HEK293 (cell line): ENCODE measurements around the gene VPS13C.

Experiments
- CTCF ChIA-PET: fragments of 350-600 bp; formaldehyde crosslinking; extraction: SDS; loops from one replicate; lab custom pipeline; 2021; ENCODE audit warnings: antibody characterized with exemption; lab: Yijun Ruan, JAX
- POLR2A ChIA-PET: fragments of 300-600 bp; formaldehyde crosslinking; extraction: SDS; loops from one replicate; lab custom pipeline; 2020; ENCODE audit warnings: antibody characterized with exemption, inconsistent platforms; lab: Yijun Ruan, JAX
- H3K27ac ChIP-seq: fragments of 200-500 bp; sonication (Bioruptor generic); 2 replicates; pipeline ENCODE4 v1.5.1; 2014; ENCODE audit warnings: low read depth, low read length, control low read depth, inconsistent platforms; ENCODE audit errors: extremely low read depth
- H3K36me3 ChIP-seq, 2 experiments: fragments of 200-500 bp in 1 of 2; sonication (Bioruptor generic) in 1 of 2; 1 replicate in 1 of 2; 2 replicates in 1 of 2; pipeline ENCODE4 v1.5.1; 2014 to 2017; ENCODE audit warnings: inconsistent platforms in 2 of 2, low read length in 2 of 2; ENCODE audit not compliant: control insufficient read depth in 2 of 2, insufficient read depth in 1 of 2
- H3K4me1 ChIP-seq: fragments of 200-500 bp; sonication (Bioruptor generic); 2 replicates; pipeline ENCODE4 v1.5.1; 2014; ENCODE audit warnings: mild to moderate bottlenecking, low read length, inconsistent platforms; ENCODE audit not compliant: control insufficient read depth, insufficient read depth
- H3K4me3 ChIP-seq: 2 replicates; pipeline ENCODE4 v1.5.1; 2011; ENCODE audit warnings: low read depth, mild to moderate bottlenecking, control low read depth, low read length, moderate library complexity
- H3K9me3 ChIP-seq: fragments of 200-500 bp; sonication (Bioruptor generic); 2 replicates; pipeline ENCODE4 v1.5.1; 2014; ENCODE audit warnings: low read depth, low read length, inconsistent platforms; ENCODE audit not compliant: control insufficient read depth, insufficient read depth
- GLI4 ChIP-seq: fragments of 450-650 bp; formaldehyde crosslinking; IDR thresholded peaks from 2 replicates; pipeline ENCODE4 v1.5.1; 2016; ENCODE audit warnings: missing biosample characterization, missing genetic modification characterization
- HOXC10 ChIP-seq: sonication (generic); formaldehyde crosslinking; IDR thresholded peaks from 2 replicates; pipeline ENCODE4 v1.8.1; 2023; ENCODE audit warnings: mild to moderate bottlenecking, missing genetic modification reagents
- KLF10 ChIP-seq: fragments of 450-650 bp; IDR thresholded peaks from 2 replicates; pipeline ENCODE4 v1.5.1; 2018; ENCODE audit warnings: missing biosample characterization, mild to moderate bottlenecking, missing genetic modification characterization
- MEIS1 ChIP-seq: sonication (generic); formaldehyde crosslinking; IDR thresholded peaks from 2 replicates; pipeline ENCODE4 v1.8.1; 2022; ENCODE audit warnings: missing genetic modification reagents, mild to moderate bottlenecking, borderline replicate concordance
- ZBTB17 ChIP-seq: fragments of 450-650 bp; formaldehyde crosslinking; IDR thresholded peaks from 2 replicates; pipeline ENCODE4 v1.5.1; 2016; ENCODE audit warnings: missing biosample characterization, missing genetic modification characterization
- ZFHX2 ChIP-seq: fragments of 450-650 bp; formaldehyde crosslinking; conservative IDR thresholded peaks from 2 replicates; pipeline ENCODE4 v1.5.1; 2016; ENCODE audit warnings: missing biosample characterization, missing genetic modification characterization
- ZFP37 ChIP-seq: fragments of 450-650 bp; formaldehyde crosslinking; IDR thresholded peaks from 2 replicates; pipeline ENCODE4 v1.5.1; 2016; ENCODE audit warnings: missing biosample characterization, missing genetic modification characterization
- ZNF133 ChIP-seq: fragments of 450-650 bp; formaldehyde crosslinking; IDR thresholded peaks from 2 replicates; pipeline ENCODE4 v1.5.1; 2016; ENCODE audit warnings: missing biosample characterization, missing genetic modification characterization
- ZNF23 ChIP-seq: fragments of 450-650 bp; formaldehyde crosslinking; IDR thresholded peaks from 2 replicates; pipeline ENCODE4 v1.5.1; 2016; ENCODE audit warnings: missing biosample characterization, missing genetic modification characterization, borderline replicate concordance
- ZNF416 ChIP-seq: fragments of 450-650 bp; formaldehyde crosslinking; IDR thresholded peaks from 2 replicates; pipeline ENCODE4 v1.5.1; 2016; ENCODE audit warnings: missing biosample characterization, missing genetic modification characterization
- ZNF529 ChIP-seq: fragments of 450-650 bp; formaldehyde crosslinking; IDR thresholded peaks from 2 replicates; pipeline ENCODE4 v1.5.1; 2017; ENCODE audit warnings: missing genetic modification characterization, missing biosample characterization; ENCODE audit not compliant: insufficient replicate concordance
- ZNF561 ChIP-seq: fragments of 450-650 bp; IDR thresholded peaks from 2 replicates; pipeline ENCODE4 v1.5.1; 2018; ENCODE audit warnings: missing biosample characterization, missing genetic modification characterization, borderline replicate concordance
- ZNF654 ChIP-seq: fragments of 450-650 bp; formaldehyde crosslinking; IDR thresholded peaks from 2 replicates; pipeline ENCODE4 v1.5.1; 2016; ENCODE audit warnings: low read depth, missing biosample characterization, missing genetic modification characterization
- ZNF707 ChIP-seq: fragments of 450-650 bp; formaldehyde crosslinking; IDR thresholded peaks from 2 replicates; pipeline ENCODE4 v1.5.1; 2016; ENCODE audit warnings: missing biosample characterization, missing genetic modification characterization
- ZNF747 ChIP-seq: fragments of 450-650 bp; formaldehyde crosslinking; IDR thresholded peaks from 2 replicates; pipeline ENCODE4 v1.5.1; 2016; ENCODE audit warnings: missing biosample characterization, missing genetic modification characterization
- ZNF837 ChIP-seq: fragments of 450-650 bp; formaldehyde crosslinking; IDR thresholded peaks from 2 replicates; pipeline ENCODE4 v1.5.1; 2016; ENCODE audit warnings: missing biosample characterization, missing genetic modification characterization
- ZXDB ChIP-seq: fragments of 450-650 bp; formaldehyde crosslinking; IDR thresholded peaks from 2 replicates; pipeline ENCODE4 v1.5.1; 2016; ENCODE audit warnings: missing biosample characterization, missing genetic modification characterization
- TF ChIP-seq, protein P1 (sequence below): fragments of 450-650 bp; formaldehyde crosslinking; IDR thresholded peaks from 2 replicates; pipeline ENCODE4 v1.5.1; 2016; ENCODE audit warnings: missing biosample characterization, missing genetic modification characterization
- TF ChIP-seq, protein P2 (sequence below): fragments of 450-650 bp; formaldehyde crosslinking; IDR thresholded peaks from 2 replicates; pipeline ENCODE4 v1.5.1; 2016; ENCODE audit warnings: missing biosample characterization, missing genetic modification characterization, borderline replicate concordance
- TF ChIP-seq, protein P3 (sequence below): fragments of 450-650 bp; formaldehyde crosslinking; IDR thresholded peaks from 2 replicates; pipeline ENCODE4 v1.5.1; 2016; ENCODE audit warnings: missing biosample characterization, missing genetic modification characterization
- TF ChIP-seq, protein P4 (sequence below): fragments of 450-650 bp; formaldehyde crosslinking; IDR thresholded peaks from 2 replicates; pipeline ENCODE4 v1.5.1; 2017; ENCODE audit warnings: missing biosample characterization, missing genetic modification characterization

Gene VPS13C

DNA sequence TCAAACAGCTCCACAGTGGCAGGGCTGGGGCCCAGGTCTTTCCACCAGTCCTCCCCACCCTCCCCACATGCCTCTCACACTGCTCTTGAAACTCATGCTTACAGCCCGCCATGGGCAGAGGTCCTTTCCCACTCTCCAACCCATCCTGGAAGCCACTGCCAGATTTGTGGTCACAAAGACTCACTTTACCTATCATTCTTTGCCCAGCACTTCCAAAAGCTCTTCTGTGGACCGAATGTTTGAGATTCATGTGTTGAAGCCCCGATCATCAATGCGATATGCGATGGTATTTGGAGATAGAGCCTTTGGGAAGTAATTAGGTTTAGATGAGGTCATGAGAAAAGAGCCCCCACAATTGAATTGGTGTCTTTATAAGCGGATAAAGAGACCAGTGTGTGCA lies 247.8 kb downstream of the VPS13C start (continued):
- TF ChIP-seq ZNF837 (tag by site-specific recombination) = no peak
- TF ChIP-seq HOXC10 (CRISPR knock-in tag) = no peak
- TF ChIP-seq, protein P1, sequence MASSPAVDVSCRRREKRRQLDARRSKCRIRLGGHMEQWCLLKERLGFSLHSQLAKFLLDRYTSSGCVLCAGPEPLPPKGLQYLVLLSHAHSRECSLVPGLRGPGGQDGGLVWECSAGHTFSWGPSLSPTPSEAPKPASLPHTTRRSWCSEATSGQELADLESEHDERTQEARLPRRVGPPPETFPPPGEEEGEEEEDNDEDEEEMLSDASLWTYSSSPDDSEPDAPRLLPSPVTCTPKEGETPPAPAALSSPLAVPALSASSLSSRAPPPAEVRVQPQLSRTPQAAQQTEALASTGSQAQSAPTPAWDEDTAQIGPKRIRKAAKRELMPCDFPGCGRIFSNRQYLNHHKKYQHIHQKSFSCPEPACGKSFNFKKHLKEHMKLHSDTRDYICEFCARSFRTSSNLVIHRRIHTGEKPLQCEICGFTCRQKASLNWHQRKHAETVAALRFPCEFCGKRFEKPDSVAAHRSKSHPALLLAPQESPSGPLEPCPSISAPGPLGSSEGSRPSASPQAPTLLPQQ (tag by site-specific recombination) = no peak
- no peak for TF ChIP-seq ZFP37 (tag by site-specific recombination)
- TF ChIP-seq, protein P2, sequence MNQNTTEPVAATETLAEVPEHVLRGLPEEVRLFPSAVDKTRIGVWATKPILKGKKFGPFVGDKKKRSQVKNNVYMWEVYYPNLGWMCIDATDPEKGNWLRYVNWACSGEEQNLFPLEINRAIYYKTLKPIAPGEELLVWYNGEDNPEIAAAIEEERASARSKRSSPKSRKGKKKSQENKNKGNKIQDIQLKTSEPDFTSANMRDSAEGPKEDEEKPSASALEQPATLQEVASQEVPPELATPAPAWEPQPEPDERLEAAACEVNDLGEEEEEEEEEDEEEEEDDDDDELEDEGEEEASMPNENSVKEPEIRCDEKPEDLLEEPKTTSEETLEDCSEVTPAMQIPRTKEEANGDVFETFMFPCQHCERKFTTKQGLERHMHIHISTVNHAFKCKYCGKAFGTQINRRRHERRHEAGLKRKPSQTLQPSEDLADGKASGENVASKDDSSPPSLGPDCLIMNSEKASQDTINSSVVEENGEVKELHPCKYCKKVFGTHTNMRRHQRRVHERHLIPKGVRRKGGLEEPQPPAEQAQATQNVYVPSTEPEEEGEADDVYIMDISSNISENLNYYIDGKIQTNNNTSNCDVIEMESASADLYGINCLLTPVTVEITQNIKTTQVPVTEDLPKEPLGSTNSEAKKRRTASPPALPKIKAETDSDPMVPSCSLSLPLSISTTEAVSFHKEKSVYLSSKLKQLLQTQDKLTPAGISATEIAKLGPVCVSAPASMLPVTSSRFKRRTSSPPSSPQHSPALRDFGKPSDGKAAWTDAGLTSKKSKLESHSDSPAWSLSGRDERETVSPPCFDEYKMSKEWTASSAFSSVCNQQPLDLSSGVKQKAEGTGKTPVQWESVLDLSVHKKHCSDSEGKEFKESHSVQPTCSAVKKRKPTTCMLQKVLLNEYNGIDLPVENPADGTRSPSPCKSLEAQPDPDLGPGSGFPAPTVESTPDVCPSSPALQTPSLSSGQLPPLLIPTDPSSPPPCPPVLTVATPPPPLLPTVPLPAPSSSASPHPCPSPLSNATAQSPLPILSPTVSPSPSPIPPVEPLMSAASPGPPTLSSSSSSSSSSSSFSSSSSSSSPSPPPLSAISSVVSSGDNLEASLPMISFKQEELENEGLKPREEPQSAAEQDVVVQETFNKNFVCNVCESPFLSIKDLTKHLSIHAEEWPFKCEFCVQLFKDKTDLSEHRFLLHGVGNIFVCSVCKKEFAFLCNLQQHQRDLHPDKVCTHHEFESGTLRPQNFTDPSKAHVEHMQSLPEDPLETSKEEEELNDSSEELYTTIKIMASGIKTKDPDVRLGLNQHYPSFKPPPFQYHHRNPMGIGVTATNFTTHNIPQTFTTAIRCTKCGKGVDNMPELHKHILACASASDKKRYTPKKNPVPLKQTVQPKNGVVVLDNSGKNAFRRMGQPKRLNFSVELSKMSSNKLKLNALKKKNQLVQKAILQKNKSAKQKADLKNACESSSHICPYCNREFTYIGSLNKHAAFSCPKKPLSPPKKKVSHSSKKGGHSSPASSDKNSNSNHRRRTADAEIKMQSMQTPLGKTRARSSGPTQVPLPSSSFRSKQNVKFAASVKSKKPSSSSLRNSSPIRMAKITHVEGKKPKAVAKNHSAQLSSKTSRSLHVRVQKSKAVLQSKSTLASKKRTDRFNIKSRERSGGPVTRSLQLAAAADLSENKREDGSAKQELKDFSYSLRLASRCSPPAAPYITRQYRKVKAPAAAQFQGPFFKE (tag by site-specific recombination) = no peak
- no peak for TF ChIP-seq ZNF707 (tag by site-specific recombination)
- TF ChIP-seq KLF10 (tag by site-specific recombination) = no peak

DNA sequence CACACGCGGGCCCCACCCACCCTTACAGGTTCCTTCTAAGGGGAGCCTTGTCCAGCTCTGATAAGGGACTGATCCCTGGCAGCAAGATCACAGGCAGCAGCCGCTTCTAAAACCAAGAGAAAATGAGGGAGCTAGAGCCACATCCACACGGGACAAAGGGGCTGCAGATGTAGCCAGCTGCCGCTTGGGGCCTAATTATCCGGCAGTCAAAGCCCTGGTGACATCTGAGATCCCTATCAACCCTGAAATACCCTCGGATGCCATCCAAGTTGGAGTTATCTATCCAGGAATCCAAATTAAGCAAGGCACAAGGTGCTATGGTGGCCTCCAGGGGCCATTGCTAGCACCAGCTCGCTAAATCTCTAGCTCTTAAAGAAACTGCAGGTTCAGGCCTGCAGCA lies 248.3 kb downstream of the VPS13C start:
- no peak overlapping the region for H3K27ac ChIP-seq
- H3K9me3 ChIP-seq = no peaks in the 10 kb centered on the region
- CTCF ChIA-PET = interaction anchor here (0.5 kb wide), 1 partner anchor 569 kb away, joined by 3 read pairs; no protein-coding TSS in a partner anchor
- TF ChIP-seq ZBTB17 (no peak), ZNF837 (tag by site-specific recombination) (no peak), GLI4 (tag by site-specific recombination) (no peak), ZNF654 (tag by site-specific recombination) (no peak), MEIS1 (CRISPR knock-in tag) (no peak), ZNF416 (tag by site-specific recombination) (no peak)
- TF ChIP-seq, protein P1 (tag by site-specific recombination) = no peak
- no peak overlapping the region for H3K4me3 ChIP-seq
- H3K4me1 ChIP-seq = no peaks in the 10 kb centered on the region
- POLR2A ChIA-PET = no interaction called here
- H3K36me3 ChIP-seq = no peaks in the 10 kb centered on the region

DNA sequence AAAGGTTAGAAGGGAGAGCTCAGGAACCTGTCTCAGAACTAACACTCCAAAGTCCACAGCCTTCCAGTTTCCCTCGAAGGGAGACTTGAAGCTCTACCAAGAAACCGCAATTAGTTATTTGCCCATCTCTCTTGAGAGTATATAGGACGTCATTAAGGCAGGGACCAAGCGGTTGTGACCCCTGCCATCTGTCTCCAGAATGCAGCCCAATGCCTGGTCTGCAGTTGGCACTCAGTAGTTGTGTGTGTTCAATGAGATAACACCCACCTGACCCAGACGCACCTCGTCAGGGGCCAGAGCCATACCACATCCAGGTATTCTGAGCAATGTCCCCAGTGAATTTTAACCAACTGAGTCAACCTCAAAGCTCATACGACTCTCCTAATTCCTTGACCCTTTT lies 251.0 kb downstream of the VPS13C start:
- Histone ChIP-seq H3K4me3 (no peak overlapping the region), H3K4me1 (no peaks in the 10 kb centered on the region), H3K27ac (no peak overlapping the region), H3K9me3 (no peaks in the 10 kb centered on the region), H3K36me3 (no peaks in the 10 kb centered on the region)
- ChIA-PET CTCF (no interaction called here), POLR2A (no interaction called here)
- TF ChIP-seq ZFHX2 (tag by site-specific recombination) (no peak), ZNF561 (tag by site-specific recombination) (no peak), ZNF747 (no peak), ZNF133 (tag by site-specific recombination) (no peak), ZNF23 (tag by site-specific recombination) (no peak), ZXDB (no peak), ZNF529 (no peak)
- TF ChIP-seq, protein P3, sequence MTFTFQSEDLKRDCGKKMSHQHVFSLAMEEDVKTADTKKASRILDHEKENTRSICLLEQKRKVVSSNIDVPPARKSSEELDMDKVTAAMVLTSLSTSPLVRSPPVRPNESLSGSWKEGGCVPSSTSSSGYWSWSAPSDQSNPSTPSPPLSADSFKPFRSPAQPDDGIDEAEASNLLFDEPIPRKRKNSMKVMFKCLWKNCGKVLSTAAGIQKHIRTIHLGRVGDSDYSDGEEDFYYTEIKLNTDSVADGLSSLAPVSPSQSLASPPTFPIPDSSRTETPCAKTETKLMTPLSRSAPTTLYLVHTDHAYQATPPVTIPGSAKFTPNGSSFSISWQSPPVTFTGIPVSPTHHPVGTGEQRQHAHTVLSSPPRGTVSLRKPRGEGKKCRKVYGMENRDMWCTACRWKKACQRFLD = no peak
- TF ChIP-seq, protein P4, sequence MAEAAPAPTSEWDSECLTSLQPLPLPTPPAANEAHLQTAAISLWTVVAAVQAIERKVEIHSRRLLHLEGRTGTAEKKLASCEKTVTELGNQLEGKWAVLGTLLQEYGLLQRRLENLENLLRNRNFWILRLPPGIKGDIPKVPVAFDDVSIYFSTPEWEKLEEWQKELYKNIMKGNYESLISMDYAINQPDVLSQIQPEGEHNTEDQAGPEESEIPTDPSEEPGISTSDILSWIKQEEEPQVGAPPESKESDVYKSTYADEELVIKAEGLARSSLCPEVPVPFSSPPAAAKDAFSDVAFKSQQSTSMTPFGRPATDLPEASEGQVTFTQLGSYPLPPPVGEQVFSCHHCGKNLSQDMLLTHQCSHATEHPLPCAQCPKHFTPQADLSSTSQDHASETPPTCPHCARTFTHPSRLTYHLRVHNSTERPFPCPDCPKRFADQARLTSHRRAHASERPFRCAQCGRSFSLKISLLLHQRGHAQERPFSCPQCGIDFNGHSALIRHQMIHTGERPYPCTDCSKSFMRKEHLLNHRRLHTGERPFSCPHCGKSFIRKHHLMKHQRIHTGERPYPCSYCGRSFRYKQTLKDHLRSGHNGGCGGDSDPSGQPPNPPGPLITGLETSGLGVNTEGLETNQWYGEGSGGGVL (tag by site-specific recombination) = no peak
